Activated CD8-positive, alpha-beta T cell treated with anti-CD3 and anti-CD28 coated beads, Interleukin-2, amount 10 ng/mL, durations not matched to agents 7 days and 5 days (primary cell): Measurements from ENCODE around the gene OR2D2. TPM values are rescaled to one million over a fixed set of nuclear protein-coding genes. Genes with fewer than 3 reads are reported as not detected.

Source experiments
- total RNA-seq, 2 experiments: library from RNA; stranded (reverse); gene quantifications; one replicate each; pipeline ENCODE4 v1.2.3, GENCODE V29; 2021

The OR2D2 gene
- total RNA-seq, 2 experiments from 2014 or later, result not detected

Other genes starting within 250 kb of the OR2D2 start
- under 1 TPM; 0.23 to 0.29 TPM for gene DCHS1, start 236.7 kb downstream of the OR2D2 start, total RNA-seq
- gene MRPL17, start 209.2 kb downstream of the OR2D2 start, total RNA-seq, result 10 to 100 TPM; 60.6 to 69.2 TPM
- under 1 TPM; 0.08 to 0.23 TPM for gene OR2AG2, start 120.5 kb downstream of the OR2D2 start, total RNA-seq
- not detected for gene OR2AG1, start 109.5 kb downstream of the OR2D2 start, total RNA-seq
- gene OR6A2, start 92.8 kb downstream of the OR2D2 start, total RNA-seq, result under 1 TPM; 0.05 TPM
- not detected for gene OR10A5, start 46.8 kb downstream of the OR2D2 start, total RNA-seq
- not detected for gene OR10A2, start 29.4 kb downstream of the OR2D2 start, total RNA-seq
- not detected for gene OR10A4, start 15.9 kb downstream of the OR2D2 start, total RNA-seq
- not detected for gene OR2D3, start 28.5 kb upstream of the OR2D2 start, total RNA-seq
- gene ZNF215, start 33.9 kb upstream of the OR2D2 start, total RNA-seq, result 1 to 10 TPM; 1.3 to 1.6 TPM
- gene ZNF214, start 127.8 kb upstream of the OR2D2 start, total RNA-seq, result not detected
- gene NLRP14, start 128.0 kb upstream of the OR2D2 start, total RNA-seq, result under 1 TPM; 0.08 to 0.13 TPM
- not detected for gene RBMXL2, start 196.5 kb upstream of the OR2D2 start, total RNA-seq